NCI-H187 treated with DMSO at 0.1 percent for 48 hours (cell line): ENCODE measurements around the gene RUVBL2.

ENCODE experiments used
- DNase-seq: peaks from one replicate; lab custom pipeline; 2025; lab: John Stamatoyannopoulos, UW

The RUVBL2 gene

DNA sequence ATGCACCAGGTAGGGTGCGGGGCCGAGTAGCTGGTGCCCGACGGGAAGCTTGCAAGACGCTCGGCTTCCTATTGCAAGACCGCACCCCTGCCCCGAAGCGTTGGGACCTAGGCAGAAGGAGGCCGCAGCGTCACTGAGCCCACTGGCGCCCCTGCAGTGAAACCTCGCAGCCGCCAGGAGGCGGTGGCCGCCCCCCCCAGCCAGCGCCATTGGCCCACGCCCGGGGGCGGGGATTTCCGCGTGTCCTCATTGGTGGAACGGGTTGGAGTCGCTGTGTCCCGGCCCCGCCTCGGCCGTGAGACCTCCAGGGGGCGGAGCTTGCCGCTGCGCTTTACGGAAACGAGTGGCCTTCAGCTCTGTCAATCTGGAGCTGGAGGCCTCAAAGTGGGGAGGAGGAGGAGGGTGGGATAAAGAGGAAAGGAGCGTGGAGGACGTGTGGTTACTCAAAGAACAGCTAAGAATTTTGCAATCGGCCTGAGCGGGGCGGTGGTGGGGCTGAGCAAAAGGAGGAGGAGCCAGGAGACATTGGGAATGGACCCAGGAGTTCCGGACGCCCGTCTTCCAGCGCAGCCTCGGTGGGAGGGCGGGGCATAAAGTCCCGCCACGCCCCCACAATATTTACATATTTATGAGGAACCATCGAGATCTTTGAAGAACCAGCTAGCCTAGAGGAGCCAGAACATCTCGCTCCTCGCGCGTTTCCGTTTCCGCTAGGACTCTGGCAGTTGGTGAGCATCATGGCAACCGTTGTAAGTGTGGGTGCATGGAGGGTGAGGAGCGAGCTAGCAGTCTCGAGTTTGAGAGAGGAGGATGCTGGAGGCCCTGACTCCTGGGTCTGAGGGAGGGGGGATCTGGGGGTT is at the start of gene RUVBL2, which contains the start of gene GYS1:
RUVBL2 (plus strand) TSS at position 713 of the 860 bp plus-strand sequence; CDS start at position 738, 25 bp downstream.
GYS1 (minus strand) TSS at position 135 of the 860 bp plus-strand sequence. CDS start 197 bp downstream, outside the sequence.
- peak; percentile 96 for DNase-seq

DNA sequence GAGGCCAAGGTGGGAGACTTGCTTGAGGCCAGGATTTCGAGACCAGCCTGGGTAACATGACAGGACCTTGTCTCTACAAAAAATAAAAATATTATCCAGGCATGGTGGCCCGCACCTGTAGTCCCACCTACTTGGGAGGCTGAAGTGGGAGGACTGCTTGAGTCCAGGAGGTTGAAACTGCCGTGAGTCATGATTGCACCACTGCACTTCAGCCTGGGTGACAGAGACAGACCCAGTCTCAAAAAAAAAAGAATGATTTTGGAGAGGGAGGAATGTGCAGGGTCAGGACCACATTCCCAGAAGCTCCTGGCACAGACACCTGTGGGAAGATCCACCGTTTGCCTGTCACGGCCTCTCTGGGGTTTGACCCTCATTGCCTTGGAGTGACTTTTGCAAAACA is 48.3 kb upstream of the RUVBL2 start:
- DNase-seq: no peak

- DNase-seq: no peak
Measured at GRCh38 chr19:48945817-48946216, 47.9 kb upstream of the RUVBL2 start.

- DNase-seq: no peak
Measured at GRCh38 chr19:48946463-48947257, 47.0 kb upstream of the RUVBL2 start.

- no peak for DNase-seq
Measured at GRCh38 chr19:48947258-48947542, 46.5 kb upstream of the RUVBL2 start.

GRCh38 chr19:48950159-48950558 is 43.5 kb upstream of the RUVBL2 start:
- DNase-seq: no peak

GRCh38 chr19:48950830-48951519 is 42.7 kb upstream of the RUVBL2 start:
- DNase-seq: no peak

- no peak for DNase-seq
Measured at GRCh38 chr19:48953141-48953540, 40.5 kb upstream of the RUVBL2 start.

DNA sequence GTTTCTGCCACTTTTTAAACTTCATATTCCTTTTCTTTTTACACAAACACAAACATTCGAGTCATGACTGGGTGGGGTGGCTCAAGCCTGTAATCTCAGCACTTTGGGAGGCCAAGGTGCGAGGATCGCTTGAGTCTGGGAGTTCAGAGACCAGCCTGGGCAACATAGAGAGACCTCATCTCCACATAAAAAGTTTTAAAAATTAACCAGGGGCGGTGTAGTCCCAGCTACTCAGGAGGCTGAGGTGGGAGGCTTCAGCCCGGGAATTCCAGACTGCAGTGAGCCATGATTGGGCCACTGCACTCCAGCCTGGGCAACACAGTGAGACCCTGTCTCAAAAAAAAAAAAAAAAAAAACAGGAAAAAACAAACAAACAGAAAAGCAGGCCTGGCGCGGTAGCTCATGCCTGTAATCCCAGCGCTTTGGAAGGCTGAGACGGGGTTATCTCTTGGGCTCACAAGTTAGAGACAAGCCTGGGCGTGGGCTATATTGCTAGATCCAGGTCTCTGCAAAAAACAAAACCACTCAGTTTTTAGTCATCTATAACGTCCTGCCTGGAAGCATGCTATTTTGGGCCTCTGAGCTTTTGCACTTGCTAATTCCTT is 39.6 kb upstream of the RUVBL2 start:
- no peak for DNase-seq

DNA sequence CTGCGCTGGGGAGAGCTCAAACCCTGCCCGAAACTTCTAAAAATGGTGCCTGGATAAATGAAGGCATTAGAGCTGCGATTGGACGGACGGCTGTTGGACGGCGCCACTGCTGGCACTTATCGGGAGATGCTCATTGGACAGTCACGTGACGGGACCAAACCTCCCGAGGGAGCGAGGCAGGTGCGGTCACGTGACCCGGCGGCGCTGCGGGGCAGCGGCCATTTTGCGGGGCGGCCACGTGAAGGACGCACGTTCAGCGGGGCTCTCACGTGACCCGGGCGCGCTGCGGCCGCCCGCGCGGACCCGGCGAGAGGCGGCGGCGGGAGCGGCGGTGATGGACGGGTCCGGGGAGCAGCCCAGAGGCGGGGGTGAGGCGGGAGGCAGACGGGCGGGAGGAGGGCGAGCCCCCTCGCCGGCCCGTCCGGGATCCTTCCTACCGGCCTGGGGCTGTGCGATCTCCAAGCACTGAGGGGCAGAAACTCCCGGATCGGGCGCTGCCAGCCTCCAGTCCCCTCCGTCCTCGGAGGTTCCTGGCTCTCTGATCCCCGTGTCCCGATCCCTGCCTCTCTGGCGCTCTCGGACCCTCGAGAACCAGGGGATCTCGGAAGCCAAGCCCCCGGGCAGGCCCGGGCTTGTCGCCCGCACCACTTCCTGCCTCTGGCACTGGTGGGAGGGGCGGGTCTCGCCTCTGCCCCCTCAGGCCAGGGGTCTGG is 38.9 kb upstream of the RUVBL2 start, which contains the start of gene BAX:
BAX (plus strand) TSS at position 281 of the 713 bp plus-strand sequence; CDS start at position 335, 54 bp downstream.
- peak; percentile 89 for DNase-seq

GRCh38 chr19:48955308-48955958 is 38.3 kb upstream of the RUVBL2 start:
- DNase-seq: no peak

GRCh38 chr19:48958006-48958405 is 35.7 kb upstream of the RUVBL2 start:
- DNase-seq: no peak

DNA sequence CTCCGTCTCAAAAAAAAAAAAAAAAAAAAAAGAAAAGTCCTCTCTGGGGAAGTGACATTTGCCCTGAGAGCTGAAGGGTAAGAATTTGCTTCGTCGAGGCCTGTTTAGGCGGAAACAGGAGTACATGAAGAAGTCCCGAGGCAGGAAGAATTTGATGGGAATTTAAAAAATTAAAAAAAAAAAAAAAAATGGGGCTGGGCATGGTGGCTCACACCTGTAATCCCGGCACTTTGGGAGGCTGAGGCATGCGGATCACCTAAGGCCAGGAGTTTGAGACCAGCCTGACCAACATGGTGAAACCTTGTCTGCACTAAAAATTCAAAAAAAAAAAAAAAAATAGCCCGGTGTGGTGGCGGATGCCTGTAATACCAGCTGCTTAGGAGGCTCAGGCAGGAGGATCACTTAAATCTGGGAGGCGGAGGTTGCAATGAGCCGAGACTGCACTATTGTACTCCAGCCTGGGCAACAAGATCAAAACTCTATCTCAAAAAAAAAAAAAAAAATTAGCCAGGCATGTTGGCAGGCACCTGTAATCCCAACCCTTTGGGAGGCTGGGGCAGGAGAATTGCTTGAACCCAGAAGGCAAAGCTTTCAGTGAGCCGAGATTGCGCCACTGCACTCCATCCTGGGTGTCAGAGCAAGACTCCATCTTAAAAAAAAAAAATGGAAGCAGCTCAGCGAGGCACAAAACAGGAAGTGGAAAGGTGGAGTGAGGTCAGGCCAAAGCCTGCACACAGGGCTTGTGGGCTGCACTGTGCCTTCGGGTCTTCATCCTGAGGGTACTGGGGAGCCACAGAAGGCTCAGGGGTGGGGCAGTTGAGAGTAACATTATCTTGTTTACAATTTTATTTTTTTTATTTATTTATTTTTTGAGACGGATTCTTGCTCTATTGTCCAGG is 34.1 kb upstream of the RUVBL2 start:
- no peak for DNase-seq

DNA sequence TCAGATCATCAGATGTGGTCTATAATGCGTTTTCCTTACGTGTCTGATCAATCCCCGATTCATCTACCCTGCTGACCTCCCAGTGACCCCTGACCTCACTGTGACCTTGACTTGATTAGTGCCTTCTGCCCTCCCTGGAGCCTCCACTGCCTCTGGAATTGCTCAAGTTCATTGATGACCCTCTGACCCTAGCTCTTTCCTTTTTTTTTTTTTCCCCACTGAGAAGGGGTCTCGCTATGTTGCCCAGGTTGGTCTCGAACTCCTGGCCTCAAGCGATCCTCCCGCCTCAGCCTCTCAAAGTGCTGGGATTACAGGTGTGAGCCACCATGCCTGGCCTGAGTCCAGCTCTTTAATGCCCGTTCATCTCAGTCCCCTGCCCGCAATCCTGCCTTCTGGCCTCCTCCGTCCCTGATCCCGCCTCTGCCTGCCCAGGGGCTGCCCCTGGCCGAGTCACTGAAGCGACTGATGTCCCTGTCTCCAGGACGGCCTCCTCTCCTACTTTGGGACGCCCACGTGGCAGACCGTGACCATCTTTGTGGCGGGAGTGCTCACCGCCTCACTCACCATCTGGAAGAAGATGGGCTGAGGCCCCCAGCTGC is 32.5 kb upstream of the RUVBL2 start:
- no peak for DNase-seq

GRCh38 chr19:48961673-48962028 is 32.0 kb upstream of the RUVBL2 start:
- DNase-seq: no peak

- no peak for DNase-seq
Measured at GRCh38 chr19:48962029-48962848, 31.4 kb upstream of the RUVBL2 start.

DNA sequence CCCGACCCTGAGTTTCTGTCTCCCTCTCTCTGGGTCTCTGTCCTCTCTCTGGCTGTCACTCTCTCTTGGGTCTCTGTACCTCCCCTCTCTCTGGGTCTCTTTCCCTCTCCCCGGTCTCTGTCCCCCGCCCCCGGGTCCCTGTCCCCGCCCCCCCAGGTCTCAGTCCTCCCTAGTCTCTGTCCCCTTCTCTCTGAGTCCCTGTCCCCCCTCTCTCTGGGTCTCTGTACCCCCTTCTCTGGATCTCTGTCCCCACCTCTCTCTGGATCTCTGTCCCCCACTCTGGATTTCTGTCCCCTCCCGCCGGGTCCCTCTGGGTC is 30.9 kb upstream of the RUVBL2 start:
- DNase-seq: no peak

- no peak for DNase-seq
Measured at GRCh38 chr19:48963371-48964204, 30.1 kb upstream of the RUVBL2 start.
